ENCODE results near the gene CARD9.

The CARD9 gene

GRCh38 chr9:136381311-136381710 lies 7.8 kb upstream of the CARD9 start:
- Histone ChIP-seq H3K4me3 (ENCODE audit: low read depth, low read length) (no peak overlapping the region), H3K36me3 (replicated peaks) (peaks cover 71% of the 10 kb centered on the region), H3K27me3 (replicated peaks) (no peaks in the 10 kb centered on the region), H3K27ac (no peak overlapping the region)
- no peak for DNase-seq
- in situ Hi-C loops (cut with HindIII; ENCODE audit: low pct_ligation_motif_present, low sequenced_read_pairs), result no loop called here
- no peak for TF ChIP-seq CTCF (IDR thresholded peaks at IDR 0.05; ENCODE audit: low read depth, low read length, missing control alignments)

GRCh38 chr9:136380381-136380780 lies 6.9 kb upstream of the CARD9 start:
- TF ChIP-seq CTCF (IDR thresholded peaks at IDR 0.05; ENCODE audit: low read depth, low read length, missing control alignments), result no peak
- peaks cover 69% of the 10 kb centered on the region for H3K36me3 ChIP-seq (replicated peaks)
- in situ Hi-C loops (cut with HindIII; ENCODE audit: low pct_ligation_motif_present, low sequenced_read_pairs), result no loop called here

GRCh38 chr9:136379891-136380290 lies 6.4 kb upstream of the CARD9 start:
- no peak for DNase-seq
- H3K27me3 ChIP-seq (replicated peaks), result no peaks in the 10 kb centered on the region
- peaks cover 70% of the 10 kb centered on the region for H3K36me3 ChIP-seq (replicated peaks)
- no peak overlapping the region for H3K27ac ChIP-seq
- no peak overlapping the region for H3K4me3 ChIP-seq (ENCODE audit: low read depth, low read length)
- in situ Hi-C loops (cut with HindIII; ENCODE audit: low pct_ligation_motif_present, low sequenced_read_pairs), result no loop called here
- no peak for TF ChIP-seq CTCF (IDR thresholded peaks at IDR 0.05; ENCODE audit: low read depth, low read length, missing control alignments)

More at GRCh38 chr9:136380381-136380780, 6.9 kb upstream of the CARD9 start:
- Histone ChIP-seq H3K4me3 (ENCODE audit: low read depth, low read length) (no peak overlapping the region), H3K27ac (no peak overlapping the region), H3K27me3 (replicated peaks) (no peaks in the 10 kb centered on the region)
- DNase-seq, result no peak

- TF ChIP-seq CTCF (IDR thresholded peaks at IDR 0.05; ENCODE audit: low read depth, low read length, missing control alignments), result no peak
- Histone ChIP-seq H3K27me3 (replicated peaks) (no peaks in the 10 kb centered on the region), H3K4me3 (ENCODE audit: low read depth, low read length) (no peak overlapping the region), H3K27ac (no peak overlapping the region), H3K36me3 (replicated peaks) (peaks cover 70% of the 10 kb centered on the region)
- in situ Hi-C loops (cut with HindIII; ENCODE audit: low pct_ligation_motif_present, low sequenced_read_pairs), result no loop called here
- no peak for DNase-seq
These were observed 5.9 kb upstream of the CARD9 start for GRCh38 chr9:136379401-136379800.

- H3K36me3 ChIP-seq (replicated peaks), result peaks cover 66% of the 10 kb centered on the region
These were observed 5.5 kb upstream of the CARD9 start for GRCh38 chr9:136379003-136379287.

More at GRCh38 chr9:136379003-136379287, 5.5 kb upstream of the CARD9 start:
- in situ Hi-C loops (cut with HindIII; ENCODE audit: low pct_ligation_motif_present, low sequenced_read_pairs), result no loop called here
- Histone ChIP-seq H3K4me3 (ENCODE audit: low read depth, low read length) (no peak overlapping the region), H3K27me3 (replicated peaks) (no peaks in the 10 kb centered on the region), H3K27ac (no peak overlapping the region)
- no peak for DNase-seq
- TF ChIP-seq CTCF (IDR thresholded peaks at IDR 0.05; ENCODE audit: low read depth, low read length, missing control alignments), result no peak
